ENCODE data around the gene CYP46A1. TPM values are rescaled to one million over a fixed set of nuclear protein-coding genes. Genes with fewer than 3 reads are reported as not detected.

CYP46A1 gene
- total RNA-seq, 4 donors from 2014 or later, result 0.18 to 2.2 (median 0.45) TPM

DNA sequence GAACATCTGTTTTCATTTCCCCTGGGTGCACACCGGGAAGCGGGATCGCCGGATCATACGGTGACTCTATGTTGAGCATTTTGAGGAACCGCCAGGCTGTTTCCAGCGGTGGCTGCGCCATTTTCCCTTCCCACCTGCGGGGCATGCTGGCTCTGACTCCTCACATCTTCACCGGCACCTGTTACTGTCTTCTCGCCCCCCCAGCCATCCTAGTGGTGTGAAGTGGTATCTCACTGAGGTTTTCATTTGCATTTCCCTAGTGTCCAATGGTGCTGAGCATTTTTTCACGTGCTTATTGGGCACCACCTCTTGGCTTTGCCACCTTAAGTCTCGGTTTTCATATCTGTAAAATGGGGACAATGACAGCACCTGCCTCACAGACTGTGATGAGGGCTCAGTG lies 65.0 kb downstream of the CYP46A1 start:
- H3K36me3 ChIP-seq, result no peaks in the 10 kb centered on the region
- in situ Hi-C loops (cut with MboI; ENCODE audit: low sequenced_read_pairs in 4 of 4), result no loop called here
- H3K27me3 ChIP-seq, result no peaks in the 10 kb centered on the region
- TF ChIP-seq POLR2A (IDR thresholded peaks at IDR 0.05) (no peak), CTCF (IDR thresholded peaks at IDR 0.05 in 4 of 5, conservative IDR thresholded peaks at IDR 0.05 in 1 of 5) (peak in 1 of 5 experiments; percentile 22)
- intact Hi-C loops (cut with DNase I; ENCODE audit: low total_unique reads), result no loop called here
- ATAC-seq (no peak), DNase-seq (no peak)
- peak overlapping the region in 1 of 4 donors; percentile 41 for H3K27ac ChIP-seq
- H3K9me3 ChIP-seq, result no peaks in the 10 kb centered on the region
- H3K4me3 ChIP-seq, result no peak overlapping the region
- H3K4me1 ChIP-seq, result peaks cover 38 to 46% of the 10 kb centered on the region in 2 donors

DNA sequence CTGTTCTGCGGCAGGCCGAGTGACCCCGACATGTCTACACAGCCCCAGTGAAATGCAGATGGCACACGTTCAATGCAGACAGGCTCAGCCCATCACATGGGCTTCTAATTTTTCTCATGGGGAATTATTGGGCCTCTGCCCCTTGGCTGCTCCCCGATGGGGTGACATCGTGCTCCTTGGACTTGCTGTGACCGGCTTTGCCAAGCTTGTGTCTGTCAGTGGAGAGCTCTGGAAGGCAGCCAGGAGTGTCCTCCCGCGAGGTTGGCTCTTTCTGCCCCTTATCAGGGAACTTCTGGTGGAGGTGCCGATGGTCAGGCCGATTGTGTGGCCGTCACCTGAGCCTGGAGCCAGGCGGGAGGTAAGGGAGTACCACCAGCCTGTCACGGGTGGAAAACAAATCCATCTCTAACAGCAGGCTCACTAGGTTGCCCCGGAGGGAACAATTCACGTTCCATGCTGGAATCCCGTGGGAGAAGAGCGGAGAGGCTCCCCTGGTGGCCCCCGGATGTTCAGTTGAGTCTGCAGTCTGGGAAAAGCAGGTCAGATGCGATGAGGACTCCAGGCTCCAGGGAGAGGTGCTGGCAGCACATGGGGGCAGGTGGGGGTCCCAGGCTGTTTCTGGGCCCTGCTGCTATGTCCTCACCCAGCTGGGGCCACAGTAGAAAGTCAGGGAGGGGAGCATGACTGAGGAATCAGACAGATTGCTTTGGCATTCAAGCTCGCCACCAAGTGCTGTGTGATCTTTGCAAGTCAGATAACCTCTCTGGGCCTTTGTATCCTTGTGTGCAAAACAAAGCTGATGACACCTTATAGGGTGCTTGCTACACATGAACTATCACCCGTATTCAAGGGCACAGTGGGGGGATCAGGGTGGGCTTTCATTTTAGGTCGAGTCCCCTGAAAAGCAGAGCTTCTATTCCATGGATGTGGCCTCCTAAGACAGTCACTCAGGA lies 65.9 kb downstream of the CYP46A1 start:
- intact Hi-C loops (cut with DNase I; ENCODE audit: low total_unique reads), result no loop called here
- Histone ChIP-seq H3K27ac (peak overlapping the region in 3 of 4 donors; percentile 10 to 41 (median 20)), H3K27me3 (no peaks in the 10 kb centered on the region), H3K4me1 (peaks cover 44 to 47% of the 10 kb centered on the region in 2 donors), H3K36me3 (no peaks in the 10 kb centered on the region), H3K9me3 (no peaks in the 10 kb centered on the region), H3K4me3 (peak overlapping the region in 3 of 4 donors; percentile 7 to 30 (median 24))
- TF ChIP-seq CTCF (IDR thresholded peaks at IDR 0.05 in 4 of 5, conservative IDR thresholded peaks at IDR 0.05 in 1 of 5), result no peak
- no peak for TF ChIP-seq POLR2A (IDR thresholded peaks at IDR 0.05)
- ATAC-seq (no peak), DNase-seq (no peak)
- in situ Hi-C loops (cut with MboI; ENCODE audit: low sequenced_read_pairs in 4 of 4), result no loop called here

- no peaks in the 10 kb centered on the region for H3K9me3 ChIP-seq
- intact Hi-C loops (cut with DNase I; ENCODE audit: low total_unique reads) (no loop called here), in situ Hi-C loops (cut with MboI; ENCODE audit: low sequenced_read_pairs in 4 of 4) (no loop called here)
- no peaks in the 10 kb centered on the region for H3K27me3 ChIP-seq
- no peak overlapping the region for H3K4me3 ChIP-seq
- ATAC-seq, result no peak
- H3K27ac ChIP-seq, result no peak overlapping the region
- H3K36me3 ChIP-seq, result no peaks in the 10 kb centered on the region
- no peak for DNase-seq
- peaks cover 48 to 55% of the 10 kb centered on the region in 2 donors for H3K4me1 ChIP-seq
- TF ChIP-seq POLR2A (IDR thresholded peaks at IDR 0.05), result no peak
- TF ChIP-seq CTCF (IDR thresholded peaks at IDR 0.05 in 4 of 5, conservative IDR thresholded peaks at IDR 0.05 in 1 of 5), result no peak
Observed at GRCh38 chr14:99750746-99751450, 66.8 kb downstream of the CYP46A1 start.

GRCh38 chr14:99751539-99752485 lies 67.7 kb downstream of the CYP46A1 start:
- H3K27me3 ChIP-seq, result no peaks in the 10 kb centered on the region
- intact Hi-C loops (cut with DNase I; ENCODE audit: low total_unique reads), result no loop called here
- TF ChIP-seq CTCF (IDR thresholded peaks at IDR 0.05 in 4 of 5, conservative IDR thresholded peaks at IDR 0.05 in 1 of 5) (no peak), POLR2A (IDR thresholded peaks at IDR 0.05) (no peak)
- DNase-seq, result no peak
- H3K4me1 ChIP-seq, result peaks cover 52 to 57% of the 10 kb centered on the region in 2 donors
- no peaks in the 10 kb centered on the region for H3K36me3 ChIP-seq
- H3K9me3 ChIP-seq, result no peaks in the 10 kb centered on the region
- no peak for ATAC-seq
- H3K4me3 ChIP-seq, result no peak overlapping the region
- H3K27ac ChIP-seq, result peak overlapping the region in 3 of 4 donors; percentile 37 to 53 (median 37)
- in situ Hi-C loops (cut with MboI; ENCODE audit: low sequenced_read_pairs in 4 of 4), result no loop called here
